Measurements from ENCODE around the gene OLIG1.

OLIG1 gene

GRCh38 chr21:33028287-33028670 lies 41.7 kb upstream of the OLIG1 start:
- H3K4me1 Mint-ChIP-seq = peaks cover 43% of the 10 kb centered on the region
- peak overlapping the region; percentile 71 for H3K4me3 Mint-ChIP-seq
- peaks cover 55% of the 10 kb centered on the region for H3K27me3 Mint-ChIP-seq
- no peaks in the 10 kb centered on the region for H3K9me3 Mint-ChIP-seq
- H3K36me3 Mint-ChIP-seq = no peaks in the 10 kb centered on the region
- peak overlapping the region; percentile 46 for H3K27ac Mint-ChIP-seq

GRCh38 chr21:33028773-33029384 lies 41.1 kb upstream of the OLIG1 start:
- Mint-ChIP-seq H3K4me3 (peak overlapping the region; percentile 71), H3K4me1 (peaks cover 42% of the 10 kb centered on the region), H3K27me3 (peaks cover 52% of the 10 kb centered on the region), H3K9me3 (no peaks in the 10 kb centered on the region), H3K36me3 (no peaks in the 10 kb centered on the region), H3K27ac (no peak overlapping the region)

GRCh38 chr21:33029385-33029921 lies 40.5 kb upstream of the OLIG1 start:
- no peaks in the 10 kb centered on the region for H3K36me3 Mint-ChIP-seq
- peak overlapping the region; percentile 71 for H3K4me3 Mint-ChIP-seq
- no peak overlapping the region for H3K27ac Mint-ChIP-seq

GRCh38 chr21:33029975-33030461 lies 39.9 kb upstream of the OLIG1 start:
- Mint-ChIP-seq H3K4me3 (no peak overlapping the region), H3K27me3 (peaks cover 48% of the 10 kb centered on the region), H3K36me3 (no peaks in the 10 kb centered on the region), H3K9me3 (no peaks in the 10 kb centered on the region), H3K4me1 (peaks cover 33% of the 10 kb centered on the region), H3K27ac (no peak overlapping the region)

More at GRCh38 chr21:33029385-33029921, 40.5 kb upstream of the OLIG1 start:
- Mint-ChIP-seq H3K27me3 (peaks cover 50% of the 10 kb centered on the region), H3K9me3 (no peaks in the 10 kb centered on the region), H3K4me1 (peaks cover 36% of the 10 kb centered on the region)

- peaks cover 46% of the 10 kb centered on the region for H3K27me3 Mint-ChIP-seq
- no peak overlapping the region for H3K4me3 Mint-ChIP-seq
- no peaks in the 10 kb centered on the region for H3K9me3 Mint-ChIP-seq
- no peaks in the 10 kb centered on the region for H3K36me3 Mint-ChIP-seq
- H3K4me1 Mint-ChIP-seq = peaks cover 31% of the 10 kb centered on the region
- H3K27ac Mint-ChIP-seq = peak overlapping the region; percentile 35
Measured at GRCh38 chr21:33030633-33031032, 39.3 kb upstream of the OLIG1 start.

GRCh38 chr21:33031152-33031911 lies 38.6 kb upstream of the OLIG1 start:
- H3K4me1 Mint-ChIP-seq = peaks cover 26% of the 10 kb centered on the region
- no peaks in the 10 kb centered on the region for H3K9me3 Mint-ChIP-seq
- no peak overlapping the region for H3K27ac Mint-ChIP-seq
- no peak overlapping the region for H3K4me3 Mint-ChIP-seq
- no peaks in the 10 kb centered on the region for H3K36me3 Mint-ChIP-seq
- H3K27me3 Mint-ChIP-seq = peaks cover 40% of the 10 kb centered on the region

- Mint-ChIP-seq H3K9me3 (no peaks in the 10 kb centered on the region), H3K27me3 (peaks cover 34% of the 10 kb centered on the region), H3K36me3 (no peaks in the 10 kb centered on the region), H3K4me1 (peaks cover 26% of the 10 kb centered on the region), H3K27ac (peak overlapping the region; percentile 46), H3K4me3 (no peak overlapping the region)
Measured at GRCh38 chr21:33032434-33033047, 37.4 kb upstream of the OLIG1 start.

- no peaks in the 10 kb centered on the region for H3K9me3 Mint-ChIP-seq
- no peak overlapping the region for H3K27ac Mint-ChIP-seq
- H3K36me3 Mint-ChIP-seq = no peaks in the 10 kb centered on the region
- H3K4me1 Mint-ChIP-seq = peaks cover 23% of the 10 kb centered on the region
- H3K27me3 Mint-ChIP-seq = peaks cover 32% of the 10 kb centered on the region
- H3K4me3 Mint-ChIP-seq = no peak overlapping the region
Measured at GRCh38 chr21:33033094-33033951, 36.6 kb upstream of the OLIG1 start.

- no peaks in the 10 kb centered on the region for H3K36me3 Mint-ChIP-seq
- H3K9me3 Mint-ChIP-seq = no peaks in the 10 kb centered on the region
- H3K27me3 Mint-ChIP-seq = peaks cover 31% of the 10 kb centered on the region
- no peak overlapping the region for H3K4me3 Mint-ChIP-seq
- H3K4me1 Mint-ChIP-seq = peaks cover 17% of the 10 kb centered on the region
- no peak overlapping the region for H3K27ac Mint-ChIP-seq
Measured at GRCh38 chr21:33033961-33034413, 36.0 kb upstream of the OLIG1 start.

GRCh38 chr21:33035147-33035546 lies 34.8 kb upstream of the OLIG1 start:
- Mint-ChIP-seq H3K27me3 (peaks cover 22% of the 10 kb centered on the region), H3K36me3 (no peaks in the 10 kb centered on the region), H3K4me1 (peaks cover 9% of the 10 kb centered on the region), H3K27ac (no peak overlapping the region), H3K4me3 (no peak overlapping the region), H3K9me3 (no peaks in the 10 kb centered on the region)

GRCh38 chr21:33036430-33037162 lies 33.3 kb upstream of the OLIG1 start:
- Mint-ChIP-seq H3K27ac (no peak overlapping the region), H3K4me1 (peaks cover 9% of the 10 kb centered on the region), H3K36me3 (no peaks in the 10 kb centered on the region), H3K27me3 (peaks cover 14% of the 10 kb centered on the region), H3K4me3 (no peak overlapping the region), H3K9me3 (no peaks in the 10 kb centered on the region)

GRCh38 chr21:33037501-33037900 lies 32.4 kb upstream of the OLIG1 start:
- H3K27me3 Mint-ChIP-seq = peaks cover 10% of the 10 kb centered on the region
- H3K4me1 Mint-ChIP-seq = peaks cover 9% of the 10 kb centered on the region
- no peaks in the 10 kb centered on the region for H3K9me3 Mint-ChIP-seq
- no peaks in the 10 kb centered on the region for H3K36me3 Mint-ChIP-seq
- H3K27ac Mint-ChIP-seq = no peak overlapping the region
- no peak overlapping the region for H3K4me3 Mint-ChIP-seq

- Mint-ChIP-seq H3K27ac (no peak overlapping the region), H3K4me3 (no peak overlapping the region), H3K36me3 (no peaks in the 10 kb centered on the region), H3K9me3 (no peaks in the 10 kb centered on the region), H3K27me3 (peaks cover 10% of the 10 kb centered on the region), H3K4me1 (peaks cover 9% of the 10 kb centered on the region)
Measured at GRCh38 chr21:33039536-33039935, 30.4 kb upstream of the OLIG1 start.

- no peaks in the 10 kb centered on the region for H3K9me3 Mint-ChIP-seq
- H3K27me3 Mint-ChIP-seq = peaks cover 10% of the 10 kb centered on the region
- H3K4me1 Mint-ChIP-seq = peaks cover 9% of the 10 kb centered on the region
- no peak overlapping the region for H3K4me3 Mint-ChIP-seq
- no peaks in the 10 kb centered on the region for H3K36me3 Mint-ChIP-seq
- no peak overlapping the region for H3K27ac Mint-ChIP-seq
Measured at GRCh38 chr21:33040215-33040614, 29.7 kb upstream of the OLIG1 start.

Measured in activated naive CD4-positive, alpha-beta T cell treated with anti-CD3 and anti-CD28 coated beads, Interleukin-2, amount 50 U/mL, for 24 hours (primary cell).